CD4-positive, alpha-beta T cell treated with Interleukin-6 at 100 ng/mL for 8 hours (primary cell): Measurements from ENCODE around the gene SLC26A8.

ENCODE experiments used
- DNase-seq: peaks from one replicate; pipeline ENCODE4 v3.0.0-alpha.2; 2020; ENCODE audit warnings: mixed read lengths, low spot score

The SLC26A8 gene, protein sequence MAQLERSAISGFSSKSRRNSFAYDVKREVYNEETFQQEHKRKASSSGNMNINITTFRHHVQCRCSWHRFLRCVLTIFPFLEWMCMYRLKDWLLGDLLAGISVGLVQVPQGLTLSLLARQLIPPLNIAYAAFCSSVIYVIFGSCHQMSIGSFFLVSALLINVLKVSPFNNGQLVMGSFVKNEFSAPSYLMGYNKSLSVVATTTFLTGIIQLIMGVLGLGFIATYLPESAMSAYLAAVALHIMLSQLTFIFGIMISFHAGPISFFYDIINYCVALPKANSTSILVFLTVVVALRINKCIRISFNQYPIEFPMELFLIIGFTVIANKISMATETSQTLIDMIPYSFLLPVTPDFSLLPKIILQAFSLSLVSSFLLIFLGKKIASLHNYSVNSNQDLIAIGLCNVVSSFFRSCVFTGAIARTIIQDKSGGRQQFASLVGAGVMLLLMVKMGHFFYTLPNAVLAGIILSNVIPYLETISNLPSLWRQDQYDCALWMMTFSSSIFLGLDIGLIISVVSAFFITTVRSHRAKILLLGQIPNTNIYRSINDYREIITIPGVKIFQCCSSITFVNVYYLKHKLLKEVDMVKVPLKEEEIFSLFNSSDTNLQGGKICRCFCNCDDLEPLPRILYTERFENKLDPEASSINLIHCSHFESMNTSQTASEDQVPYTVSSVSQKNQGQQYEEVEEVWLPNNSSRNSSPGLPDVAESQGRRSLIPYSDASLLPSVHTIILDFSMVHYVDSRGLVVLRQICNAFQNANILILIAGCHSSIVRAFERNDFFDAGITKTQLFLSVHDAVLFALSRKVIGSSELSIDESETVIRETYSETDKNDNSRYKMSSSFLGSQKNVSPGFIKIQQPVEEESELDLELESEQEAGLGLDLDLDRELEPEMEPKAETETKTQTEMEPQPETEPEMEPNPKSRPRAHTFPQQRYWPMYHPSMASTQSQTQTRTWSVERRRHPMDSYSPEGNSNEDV

DNA sequence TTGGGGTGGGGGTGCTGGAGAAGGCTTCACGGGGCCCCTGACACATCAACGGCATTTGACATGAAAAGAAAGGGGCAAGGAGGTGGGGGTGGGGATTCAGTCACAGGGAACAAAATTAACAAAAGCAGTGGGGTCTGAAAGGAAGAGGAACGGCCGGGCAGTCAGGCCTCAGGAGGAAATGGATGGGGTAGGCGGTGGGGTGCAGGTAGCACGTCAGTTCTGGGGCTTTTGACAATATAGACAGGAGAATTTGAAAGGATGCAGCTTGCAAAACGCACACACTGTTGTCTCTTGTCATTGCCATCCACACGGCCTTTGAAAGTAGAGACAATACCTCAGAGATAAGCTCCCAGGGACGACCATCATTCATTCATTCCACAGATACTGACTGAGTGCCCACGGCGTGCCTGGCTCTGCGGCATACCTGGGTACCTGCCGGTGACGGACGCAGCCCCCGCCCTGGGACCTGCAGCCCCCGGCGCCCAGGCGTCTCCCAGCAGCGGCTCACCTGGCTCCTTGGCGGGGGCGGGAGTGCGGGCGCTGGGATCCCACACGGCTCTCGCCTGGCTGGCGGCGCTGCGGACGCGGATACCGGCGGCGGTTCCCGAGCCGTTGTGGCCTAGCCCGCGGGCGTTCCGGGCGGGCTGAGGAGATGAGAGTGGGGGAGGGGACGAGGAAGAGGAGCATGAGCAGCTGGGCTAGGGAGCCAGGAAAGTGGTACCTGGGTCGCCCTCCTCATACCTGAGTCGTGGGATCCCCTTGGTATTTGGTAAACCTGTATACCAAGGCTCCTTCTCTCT is at the start of gene SLC26A8:
SLC26A8 (minus strand) TSS at position 646 of the 800 bp plus-strand sequence. CDS start 4,934 bp downstream, outside the sequence.
- no peak for DNase-seq

DNA sequence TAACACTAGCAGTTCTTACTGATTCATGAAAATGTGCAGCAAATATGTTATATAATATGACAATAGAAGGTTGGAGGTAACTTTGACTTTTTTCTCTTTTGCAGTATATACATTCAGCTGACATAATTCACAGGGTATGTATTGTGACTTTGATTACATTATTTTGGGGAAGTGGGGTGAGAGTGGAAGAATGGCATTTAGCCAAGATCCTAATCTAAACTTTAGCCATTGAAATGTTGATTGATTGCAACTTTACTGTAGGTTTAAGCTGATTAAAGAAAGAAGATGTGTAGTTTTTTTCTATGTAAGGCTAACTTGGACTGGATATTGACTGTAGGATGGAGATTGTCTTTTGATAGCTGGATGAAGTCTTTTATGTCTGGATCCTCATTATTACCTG is 49.1 kb upstream of the SLC26A8 start:
- no peak for DNase-seq

DNA sequence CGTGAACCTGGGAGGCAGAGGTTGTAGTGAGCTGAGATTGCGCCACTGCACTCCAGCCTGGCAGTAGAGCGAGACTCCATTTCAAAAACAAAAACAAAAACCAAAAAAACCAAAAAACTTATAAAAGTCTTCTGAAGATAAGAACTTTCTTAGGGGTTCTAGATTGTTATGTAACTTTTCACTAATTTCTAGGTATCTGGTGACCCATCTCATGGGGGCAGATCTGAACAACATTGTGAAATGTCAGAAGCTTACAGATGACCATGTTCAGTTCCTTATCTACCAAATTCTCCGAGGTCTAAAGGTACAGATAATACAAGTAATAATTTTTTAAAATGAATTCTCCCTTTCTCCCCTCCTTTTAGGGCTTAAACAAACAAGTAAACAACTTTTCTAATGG is 48.2 kb upstream of the SLC26A8 start:
- no peak for DNase-seq

DNA sequence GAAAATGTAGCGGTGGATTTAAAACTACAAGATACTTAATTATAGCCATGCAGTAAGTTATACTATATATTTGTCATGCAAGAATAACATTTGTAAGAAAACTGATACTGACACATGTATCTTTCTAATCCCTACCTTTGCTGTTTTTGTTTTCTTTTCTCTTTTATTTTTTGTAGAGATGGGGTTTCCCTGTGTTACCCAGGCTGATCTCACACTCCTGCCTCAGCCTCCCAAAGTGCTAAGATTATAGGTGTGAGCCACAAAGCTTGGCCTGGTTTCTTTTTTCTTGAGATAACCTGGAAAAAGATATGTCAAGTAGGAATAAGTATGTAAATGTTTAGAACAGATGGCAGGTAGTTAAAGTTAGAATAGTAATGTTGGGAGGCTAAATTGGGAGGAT is 47.3 kb upstream of the SLC26A8 start:
- DNase-seq: no peak

DNA sequence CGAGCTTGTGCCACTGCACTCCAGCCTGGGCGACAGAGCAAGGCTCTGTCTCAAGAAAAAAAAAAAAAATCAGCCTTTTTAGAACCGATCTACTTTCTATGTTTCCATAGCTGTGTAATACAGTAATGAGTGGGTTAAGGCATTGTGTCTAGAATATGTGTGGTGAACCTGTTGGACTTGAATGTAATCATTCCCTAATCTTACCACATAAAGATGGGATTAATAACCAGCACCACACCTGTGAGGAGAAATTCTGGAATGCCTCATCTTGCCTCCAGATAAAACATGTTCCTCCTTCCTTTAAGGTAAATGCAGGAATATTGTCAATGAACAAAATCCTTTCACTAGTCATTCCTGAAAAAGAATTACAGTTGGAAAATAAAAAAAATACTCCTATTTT is 46.8 kb upstream of the SLC26A8 start:
- no peak for DNase-seq

DNA sequence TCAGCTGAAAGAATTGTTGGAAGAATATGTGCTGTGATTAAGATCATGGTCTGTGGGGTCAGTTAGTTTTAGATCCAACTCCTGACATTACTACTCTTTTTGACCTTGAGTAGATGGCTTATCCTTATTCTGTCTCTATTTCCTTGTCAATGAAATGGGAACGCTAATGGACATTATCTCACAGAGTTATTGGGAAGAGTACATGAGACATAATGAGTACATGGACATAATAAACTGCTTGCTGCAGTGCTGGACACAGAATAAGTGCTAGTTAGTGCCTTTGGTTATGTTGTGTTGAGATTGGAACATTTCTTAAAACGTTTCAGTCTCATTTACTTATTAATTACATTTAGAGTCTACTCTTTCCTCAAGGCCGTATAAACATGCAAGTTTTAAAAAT is 45.8 kb upstream of the SLC26A8 start:
- DNase-seq: no peak

DNA sequence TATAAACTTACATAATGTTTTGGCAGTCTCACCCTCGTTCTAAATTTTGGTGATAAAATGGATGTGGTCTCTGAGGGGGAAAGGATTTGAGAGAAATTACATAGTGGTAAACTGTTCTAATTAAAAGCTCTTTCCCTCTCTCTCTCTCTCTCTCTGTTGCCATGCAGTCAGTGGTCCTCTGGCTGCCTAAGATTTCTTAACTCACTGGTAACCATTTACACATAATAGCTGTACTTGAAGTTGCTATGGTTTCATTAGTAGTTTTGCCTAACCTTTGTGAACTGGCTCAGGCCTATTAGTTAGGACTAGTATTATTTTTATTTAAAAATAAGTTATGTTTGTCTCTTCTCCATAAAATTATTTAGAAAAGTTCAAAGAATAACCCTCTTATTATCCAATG is 45.1 kb upstream of the SLC26A8 start:
- DNase-seq: no peak

DNA sequence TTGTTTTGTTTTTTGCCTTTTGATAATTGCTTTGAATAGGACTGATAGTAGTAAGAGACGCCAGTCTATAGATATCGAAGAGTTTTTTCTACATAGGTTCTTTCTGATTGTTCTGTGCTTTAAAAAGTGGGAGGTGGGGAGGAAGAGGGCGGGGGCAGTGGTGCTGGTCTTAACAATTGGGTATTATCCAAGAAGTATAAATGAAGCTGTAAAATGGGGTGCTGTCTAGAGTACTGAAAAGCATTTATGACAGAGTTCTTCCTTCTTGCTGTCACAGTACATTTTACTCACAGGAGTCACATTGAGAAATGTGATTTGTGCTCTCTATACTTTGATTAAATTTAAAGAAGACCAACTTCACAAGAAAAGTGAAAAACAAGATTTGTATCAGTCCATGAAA is 44.1 kb upstream of the SLC26A8 start:
- DNase-seq: no peak

DNA sequence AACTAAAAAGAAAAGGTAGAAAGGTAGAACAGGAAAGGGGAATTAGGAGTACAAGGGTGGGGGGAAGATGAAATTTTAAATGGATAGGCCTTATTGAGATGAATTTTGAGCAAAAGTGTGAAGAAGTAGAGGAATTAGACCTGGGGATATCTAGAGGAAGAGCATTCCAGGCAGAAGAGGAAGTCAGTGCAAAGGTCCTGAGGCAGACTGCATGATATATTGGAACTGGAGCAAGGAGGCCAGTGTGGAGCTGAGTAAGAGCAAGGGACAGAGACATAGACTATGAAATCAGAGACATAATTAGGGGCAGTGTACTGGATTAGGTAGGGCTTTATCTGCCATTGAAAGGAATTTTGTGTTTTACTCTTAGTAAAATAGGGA is 43.6 kb upstream of the SLC26A8 start:
- no peak for DNase-seq

DNA sequence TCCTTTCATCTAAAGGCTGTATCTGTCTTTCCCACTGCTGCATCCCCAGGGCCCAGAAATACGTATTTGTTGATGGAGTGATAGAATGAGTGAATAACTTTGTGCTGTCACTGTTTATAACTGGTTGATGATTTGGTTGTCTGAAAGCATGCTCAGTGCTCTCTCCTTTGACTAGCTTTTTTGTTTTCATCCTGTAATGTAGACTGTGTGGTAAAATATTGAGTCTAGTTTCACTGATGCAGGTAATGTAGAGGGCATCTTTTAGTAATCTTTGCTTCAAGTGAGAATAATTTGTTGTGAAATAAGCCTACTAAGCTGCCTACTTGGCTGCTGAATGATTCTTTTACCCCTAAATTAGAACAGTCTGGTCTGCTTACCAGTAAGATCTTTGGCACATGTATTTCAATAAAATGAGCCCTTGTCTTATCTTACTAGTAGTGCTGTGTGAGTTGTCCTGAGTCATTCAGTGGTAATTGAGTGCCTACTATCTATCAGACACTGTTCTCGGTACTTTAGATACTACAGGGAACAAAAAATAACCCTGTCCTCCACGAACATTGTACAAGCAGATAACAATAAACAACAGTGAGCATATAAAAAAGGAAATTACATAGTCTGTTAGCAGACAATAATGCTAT is 43.1 kb upstream of the SLC26A8 start:
- no peak for DNase-seq

DNA sequence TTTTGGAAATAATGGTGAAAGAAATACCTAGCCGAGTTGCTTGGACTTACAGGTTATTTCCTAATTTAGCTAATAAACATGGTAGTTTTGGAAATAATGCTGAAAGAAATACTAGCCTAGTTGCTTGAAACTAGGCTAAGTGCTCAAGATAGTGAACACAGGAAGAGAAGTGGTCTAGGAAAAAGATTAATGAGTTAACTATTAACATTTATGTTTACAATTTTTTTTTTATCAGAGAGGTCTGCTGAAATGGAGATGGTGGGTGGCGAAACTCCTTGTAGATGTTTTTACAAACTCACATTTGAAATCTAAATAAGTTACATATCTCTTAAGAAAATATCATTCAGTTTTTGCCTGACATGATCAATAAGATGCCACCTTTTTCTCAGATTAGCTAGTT is 42.4 kb upstream of the SLC26A8 start:
- DNase-seq: no peak

DNA sequence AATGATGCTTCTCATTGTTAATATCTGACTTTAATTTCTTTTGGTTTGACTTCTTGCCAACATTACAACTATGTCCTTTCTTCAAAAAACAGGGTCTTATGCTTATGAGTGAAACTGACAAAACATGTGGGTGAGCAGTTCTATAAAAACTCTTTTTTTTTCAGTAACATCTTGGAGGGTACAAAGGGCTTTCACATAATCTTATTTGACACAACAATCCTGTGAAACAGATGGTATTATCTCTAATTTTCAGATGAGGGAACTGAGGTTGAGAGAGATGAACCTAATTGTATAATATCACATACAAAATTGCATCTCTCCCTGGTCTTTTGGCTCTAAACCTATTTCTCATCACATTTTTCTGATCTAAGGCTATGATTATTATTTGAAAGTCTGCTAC is 41.5 kb upstream of the SLC26A8 start:
- no peak for DNase-seq

DNA sequence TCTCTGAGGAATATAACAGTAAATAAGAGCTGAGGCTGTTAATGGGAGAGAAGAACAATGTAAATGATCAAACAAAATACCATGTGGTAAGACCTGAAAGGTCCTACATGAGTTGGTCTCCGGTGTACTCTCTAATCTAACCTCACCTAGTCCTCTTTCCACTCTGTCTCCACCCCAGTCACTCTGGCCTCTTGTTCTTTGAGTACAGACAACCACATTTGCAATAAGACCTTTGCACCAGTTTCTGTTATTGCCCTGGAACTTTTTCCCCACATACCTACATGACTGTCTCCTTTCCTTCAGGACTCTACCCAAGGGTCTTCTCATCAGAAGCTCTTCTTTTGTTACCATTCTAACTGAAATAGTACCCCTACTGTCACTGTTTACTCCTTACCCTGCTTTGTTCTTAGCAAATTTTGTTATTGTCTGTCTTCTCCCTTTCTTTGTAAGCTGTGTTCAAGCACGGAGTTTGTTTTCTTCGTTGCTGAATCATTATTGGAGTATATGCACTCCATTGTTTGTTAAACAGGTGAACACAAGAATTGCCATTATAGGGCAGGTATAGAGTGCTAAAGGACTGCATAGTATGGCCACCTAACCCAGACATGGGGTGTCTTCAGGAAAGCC is 40.4 kb upstream of the SLC26A8 start:
- DNase-seq: no peak

DNA sequence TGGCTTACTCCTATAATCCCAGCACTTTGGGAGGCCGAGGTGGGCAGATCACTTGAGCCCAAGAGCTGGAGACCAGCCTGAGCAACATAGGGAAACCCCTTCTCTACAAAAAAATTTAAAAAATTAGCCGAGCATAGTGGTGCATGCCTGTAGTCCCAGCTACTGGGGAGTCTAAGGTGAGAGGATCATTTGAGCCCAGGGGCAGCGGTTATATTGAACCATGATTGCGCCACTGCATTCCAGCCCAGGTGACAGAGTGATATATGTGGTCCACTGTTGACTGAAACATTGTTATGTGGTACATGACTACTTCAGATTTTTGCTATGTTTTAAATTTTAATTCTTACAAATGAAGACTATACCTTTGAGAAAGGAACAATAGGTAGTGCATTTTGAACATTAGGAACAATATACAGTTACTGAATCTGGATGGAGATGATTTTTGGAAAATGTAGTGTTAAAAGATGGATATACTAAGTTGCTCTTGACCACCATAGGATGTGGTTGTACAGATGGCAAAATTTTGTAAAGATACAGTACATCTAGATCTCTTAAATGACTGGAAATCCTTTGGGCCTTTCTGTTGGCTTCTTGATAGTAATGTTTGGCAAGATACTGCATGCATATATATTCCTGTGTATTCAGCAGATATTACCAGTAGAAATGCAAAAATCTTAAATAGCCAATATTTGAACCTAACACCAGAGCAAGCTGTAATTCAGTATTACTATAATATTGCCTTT is 39.0 kb upstream of the SLC26A8 start:
- no peak for DNase-seq

DNA sequence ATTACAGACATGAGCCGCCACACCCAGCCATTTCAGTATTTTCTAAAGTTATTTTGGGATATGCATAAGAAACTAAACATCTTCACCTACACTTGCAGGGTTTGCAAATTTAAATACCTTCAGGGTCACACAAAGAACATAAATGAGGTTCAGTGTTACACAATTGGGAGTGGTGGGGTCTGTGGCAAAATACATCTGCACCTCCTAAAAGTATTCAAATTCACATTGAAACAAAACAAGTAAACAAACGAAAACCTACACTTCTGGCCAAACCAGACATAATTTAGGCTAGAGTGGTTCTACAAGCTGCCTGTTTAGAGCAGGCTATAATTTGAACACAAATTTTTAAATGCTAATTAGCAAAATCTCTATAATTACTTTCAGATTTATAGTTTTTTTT is 37.8 kb upstream of the SLC26A8 start:
- DNase-seq: no peak

DNA sequence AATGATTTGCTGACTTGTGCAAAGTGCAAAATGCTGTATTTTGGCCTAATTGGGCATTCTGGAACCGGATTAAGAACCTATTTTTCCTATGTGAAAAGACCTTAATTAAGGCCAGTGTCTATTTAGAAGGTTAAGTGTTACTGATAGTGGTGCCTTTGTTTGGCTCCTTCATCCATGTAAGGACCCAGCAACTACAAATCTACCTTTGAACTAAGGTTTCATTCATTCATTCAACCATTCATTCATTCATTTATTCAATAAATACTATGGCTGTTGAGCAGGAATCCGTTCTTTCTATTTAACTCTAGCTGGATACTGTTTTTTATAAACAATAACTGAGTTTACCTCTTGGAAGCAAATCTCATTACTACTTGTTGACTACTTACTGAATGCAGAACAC is 36.8 kb upstream of the SLC26A8 start:
- no peak for DNase-seq

DNA sequence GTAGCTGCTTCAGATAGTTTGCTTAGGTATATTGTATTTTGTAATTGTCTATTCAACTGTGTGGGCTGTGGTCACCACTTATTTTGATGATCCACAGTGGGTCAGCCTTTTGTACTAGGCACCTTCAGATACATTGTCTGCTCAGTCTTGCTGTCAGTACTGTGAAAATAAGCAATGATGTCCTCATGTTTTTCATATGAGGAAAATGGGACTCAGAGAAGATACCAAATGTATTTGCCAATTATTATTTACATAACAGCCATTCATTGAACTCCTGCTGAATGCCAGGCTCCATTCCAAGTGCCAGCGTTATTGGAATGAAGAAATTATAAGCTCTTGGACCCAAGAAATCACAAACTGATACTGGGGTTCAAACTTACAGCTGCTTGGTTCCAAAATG is 31.7 kb upstream of the SLC26A8 start:
- no peak for DNase-seq

DNA sequence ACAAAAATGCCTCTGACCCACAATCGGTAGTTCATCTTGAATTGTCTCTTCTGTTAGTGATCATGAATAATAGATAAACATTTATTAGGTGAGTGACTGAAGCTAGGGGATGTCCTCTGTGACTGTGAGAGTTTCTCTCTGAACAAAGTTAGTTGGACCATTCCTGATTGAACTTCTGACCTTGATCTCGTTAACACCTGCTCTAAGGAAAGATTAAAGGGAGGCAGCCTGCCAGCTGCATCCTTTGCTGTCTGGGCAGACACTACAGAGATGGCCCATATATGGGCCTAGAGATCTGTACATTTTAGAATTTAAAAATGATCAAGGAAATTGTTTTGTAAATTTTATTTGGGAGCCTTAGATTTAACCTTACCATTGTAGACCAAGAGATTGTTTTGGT is 30.5 kb upstream of the SLC26A8 start:
- no peak for DNase-seq

DNA sequence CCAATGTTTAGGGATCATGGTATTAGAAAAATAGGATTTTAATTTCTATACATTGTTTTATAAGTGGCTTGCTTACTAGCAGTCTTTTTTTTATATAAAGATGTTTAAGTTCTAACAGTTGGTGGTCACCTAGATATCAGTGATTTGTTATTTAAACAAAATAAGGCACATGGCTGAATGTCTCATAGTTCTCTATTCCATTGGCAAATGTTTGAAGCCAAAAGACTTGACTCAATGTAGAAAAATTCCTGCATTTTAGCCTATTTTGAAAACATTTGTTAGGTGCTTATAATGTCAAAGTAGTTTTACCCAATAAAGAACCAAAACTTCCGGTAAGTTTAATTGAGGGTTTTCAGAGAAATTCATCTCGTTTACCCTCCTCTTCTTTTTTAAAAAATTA is 30.0 kb upstream of the SLC26A8 start:
- no peak for DNase-seq

DNA sequence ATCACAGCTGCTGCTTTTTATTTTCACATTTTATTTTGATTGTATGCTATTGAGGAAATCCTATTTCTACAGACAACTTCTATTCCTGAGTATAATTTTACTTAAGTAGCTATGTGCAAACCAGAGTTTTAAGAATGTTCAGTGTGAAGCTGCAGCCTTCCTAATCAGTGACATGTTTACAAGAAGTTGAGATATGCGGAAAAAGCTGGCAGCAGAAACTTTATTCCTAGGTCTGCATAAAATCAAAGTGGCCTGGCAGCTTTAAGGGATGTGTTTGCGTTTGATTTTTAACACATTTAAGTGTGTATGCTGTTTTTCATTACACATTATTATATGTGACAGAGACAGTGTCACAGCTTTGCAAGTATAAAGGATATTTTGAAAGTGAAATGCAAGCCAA is 29.4 kb upstream of the SLC26A8 start:
- no peak for DNase-seq

DNA sequence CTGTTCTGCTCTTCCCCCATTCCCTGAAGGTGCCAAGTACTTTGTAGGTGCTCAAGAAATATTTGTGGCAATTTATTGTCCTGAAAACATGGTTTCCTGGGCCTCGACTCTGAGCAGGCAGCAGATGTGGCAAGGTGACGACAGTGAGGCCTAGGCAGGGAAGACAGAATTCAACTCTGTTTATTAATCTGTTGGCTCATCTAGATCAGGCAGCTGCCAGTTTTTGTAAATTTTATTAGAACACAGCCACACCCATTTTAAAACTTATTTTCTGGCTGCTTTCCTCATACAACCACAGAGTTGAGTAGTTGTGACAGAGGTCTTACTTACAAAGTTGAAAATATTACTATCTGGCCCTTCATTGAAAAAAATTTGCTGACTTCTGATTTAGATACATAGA is 27.7 kb upstream of the SLC26A8 start:
- DNase-seq: no peak
